ENCODE data around the gene JKAMP. TPM values are rescaled to one million over a fixed set of nuclear protein-coding genes. Genes with fewer than 3 reads are reported as not detected.

Gene JKAMP
- total and polyA plus RNA-seq, 2 of the 8 experiments (the other 6 are each of a cell fraction or from before 2014, with no cell fraction given): 34.9 to 182 TPM

GRCh38 chr14:59463787-59464485 lies 20.4 kb upstream of the JKAMP start:
- H3K9ac ChIP-seq (replicated peaks in 1 of 4; ENCODE audit: extremely low read depth in 1 of 4, low read depth in 3 of 4, low read length in 3 of 4): no peak overlapping the region
- H2AK5ac ChIP-seq (ENCODE audit: low read depth, low read length): no peak overlapping the region
- H4K8ac ChIP-seq (ENCODE audit: extremely low read depth, insufficient read depth, low read length): peak overlapping the region; percentile 63
- POLR2A ChIA-PET (ENCODE audit: partially characterized antibody): interaction anchor here (1.0 to 1.8 kb wide), 4 partner anchors 10 to 29 kb away, joined by 3 to 6 read pairs (median 6); partner anchors contain the start of genes JKAMP and L3HYPDH
- CTCF ChIA-PET (ENCODE audit: partially characterized antibody): interaction anchor here (0.8 to 2.6 kb wide), 4 partner anchors 9 to 113 kb away, joined by 3 to 11 read pairs (median 4); partner anchors contain the start of gene CCDC175
- H3K18ac ChIP-seq (ENCODE audit: extremely low read depth, low read length): peak overlapping the region; percentile 48
- H3K9me3 ChIP-seq (ENCODE audit: insufficient read depth in 2 of 2, low read depth in 1 of 2, low read length in 1 of 2): no peaks in the 10 kb centered on the region
- peak overlapping the region; percentile 75 to 97 for H3K4me2 ChIP-seq (ENCODE audit: insufficient read depth in 1 of 2, low read depth in 2 of 2, low read length in 2 of 2)
- no peak overlapping the region for H4K5ac ChIP-seq (ENCODE audit: insufficient read length, low read depth, low read length)
- no peak overlapping the region for H2BK15ac ChIP-seq (ENCODE audit: low read length)
- no peak overlapping the region for H3K27ac ChIP-seq (ENCODE audit: low read depth, low read length)
- H3K4me3 ChIP-seq (ENCODE audit: extremely low read depth in 1 of 4, insufficient read depth in 2 of 4, low read depth in 3 of 4, low read length in 4 of 4): peak overlapping the region; percentile 46 to 74 (median 53)
- FAIRE-seq (no peak), DNase-seq (ENCODE audit: low read depth in 1 of 2, low spot score in 2 of 2) (peak in 1 of 2 experiments; percentile 66)
- no peaks in the 10 kb centered on the region for H3K79me1 ChIP-seq (ENCODE audit: low read depth, low read length)
- H3K79me2 ChIP-seq (ENCODE audit: control insufficient read depth in 1 of 2, insufficient read depth in 2 of 2, low read length in 2 of 2): no peaks in the 10 kb centered on the region
- H4K91ac ChIP-seq (replicated peaks; ENCODE audit: insufficient read length, low read length): no peak overlapping the region
- H3K23ac ChIP-seq (ENCODE audit: insufficient read length): no peak overlapping the region
- H3K23me2 ChIP-seq (ENCODE audit: low read depth, low read length): peaks cover 15% of the 10 kb centered on the region; the same call in 1 of the 2 replicates
- TF ChIP-seq SUZ12 (IDR thresholded peaks at IDR 0.05; ENCODE audit: low read length) (peak; percentile 60; the same call in 1 of the 2 replicates), MAFK (IDR thresholded peaks at IDR 0.05; ENCODE audit: low read depth, low read length) (no peak), NANOG (IDR thresholded peaks at IDR 0.05; ENCODE audit: insufficient read depth, low read depth, low read length, poor library complexity, severe bottlenecking) (no peak), TEAD4 (IDR thresholded peaks at IDR 0.05; ENCODE audit: low read depth, low read length) (peak; percentile 43; the same call in 1 of the 2 replicates), SAP30 (IDR thresholded peaks at IDR 0.05; ENCODE audit: insufficient read depth, insufficient replicate concordance, low read length) (no peak), E2F6 (IDR thresholded peaks at IDR 0.05) (peak; percentile 63), EZH2 (IDR thresholded peaks at IDR 0.05; ENCODE audit: low read depth, low read length, severe bottlenecking) (peak; percentile 62), MAX (IDR thresholded peaks at IDR 0.05) (peak; percentile 78), GTF2F1 (IDR thresholded peaks at IDR 0.05; ENCODE audit: borderline replicate concordance, low read depth, low read length) (no peak)
- H3K14ac ChIP-seq (ENCODE audit: insufficient read length): no peak overlapping the region
- no peaks in the 10 kb centered on the region for H3K36me3 ChIP-seq (ENCODE audit: control insufficient read depth in 2 of 4, insufficient read depth in 4 of 4, low read length in 3 of 4)
- H2BK120ac ChIP-seq (replicated peaks; ENCODE audit: low read depth, low read length): no peak overlapping the region
- peak overlapping the region; percentile 87; the same call in 1 of the 2 replicates for H2BK12ac ChIP-seq (ENCODE audit: low read depth, low read length)
- no peak overlapping the region for H3K56ac ChIP-seq (replicated peaks; ENCODE audit: insufficient read length, low read depth, low read length)
- 15% methylated on average over 53 of the region's 60 CpGs; no CpG with 5 or more reads in 1 of the 2 experiments for WGBS, 2 experiments (ENCODE audit: extremely low coverage in 1 of 2, insufficient coverage in 1 of 2, insufficient read length in 1 of 2, insufficient replicate concordance in 2 of 2, low coverage in 1 of 2, low lambda C conversion rate in 2 of 2, missing lambda C conversion rate in 1 of 2)
- H2BK20ac ChIP-seq (ENCODE audit: low read length): no peak overlapping the region
- H2AFZ ChIP-seq (ENCODE audit: low read length): peak overlapping the region; percentile 91; the same call in 1 of the 2 replicates
- peaks cover 0 to 23% (median 13%) of the 10 kb centered on the region in 4 experiments; a peak in 6 of 7 replicates for H3K27me3 ChIP-seq (replicated peaks in 1 of 4; ENCODE audit: control insufficient read depth in 3 of 4, extremely low read depth in 1 of 4, insufficient read depth in 3 of 4, low read length in 3 of 4)
- no peak overlapping the region for H2BK5ac ChIP-seq (ENCODE audit: low read depth, low read length)
- peaks cover 0 to 10% (median 4%) of the 10 kb centered on the region in 4 experiments; a peak in 4 of 7 replicates for H3K4me1 ChIP-seq (replicated peaks in 1 of 4; ENCODE audit: control insufficient read depth in 3 of 4, insufficient read depth in 4 of 4, low read length in 3 of 4)
- H3K4ac ChIP-seq (replicated peaks; ENCODE audit: insufficient read length, low read depth, low read length): peak overlapping the region; percentile 82
- peaks cover 0 to 7% of the 10 kb centered on the region in 2 experiments for H4K20me1 ChIP-seq (replicated peaks in 1 of 2; ENCODE audit: control insufficient read depth in 1 of 2, insufficient read depth in 2 of 2, low read length in 2 of 2)

Data from H1 (cell line).